ENCODE results near the gene RUNDC3A.

Gene RUNDC3A

GRCh38 chr17:44309472-44309871, 1.1 kb downstream of the RUNDC3A start:
- H3K4me3 ChIP-seq (ENCODE audit: low read depth, low read length) = no peak overlapping the region
- no peak for TF ChIP-seq CTCF (IDR thresholded peaks at IDR 0.05; ENCODE audit: low read depth, low read length)

GRCh38 chr17:44310188-44310587, 1.8 kb downstream of the RUNDC3A start:
- no peak overlapping the region for H3K4me3 ChIP-seq (ENCODE audit: low read depth, low read length)
- no peak for TF ChIP-seq CTCF (IDR thresholded peaks at IDR 0.05; ENCODE audit: low read depth, low read length)

DNA sequence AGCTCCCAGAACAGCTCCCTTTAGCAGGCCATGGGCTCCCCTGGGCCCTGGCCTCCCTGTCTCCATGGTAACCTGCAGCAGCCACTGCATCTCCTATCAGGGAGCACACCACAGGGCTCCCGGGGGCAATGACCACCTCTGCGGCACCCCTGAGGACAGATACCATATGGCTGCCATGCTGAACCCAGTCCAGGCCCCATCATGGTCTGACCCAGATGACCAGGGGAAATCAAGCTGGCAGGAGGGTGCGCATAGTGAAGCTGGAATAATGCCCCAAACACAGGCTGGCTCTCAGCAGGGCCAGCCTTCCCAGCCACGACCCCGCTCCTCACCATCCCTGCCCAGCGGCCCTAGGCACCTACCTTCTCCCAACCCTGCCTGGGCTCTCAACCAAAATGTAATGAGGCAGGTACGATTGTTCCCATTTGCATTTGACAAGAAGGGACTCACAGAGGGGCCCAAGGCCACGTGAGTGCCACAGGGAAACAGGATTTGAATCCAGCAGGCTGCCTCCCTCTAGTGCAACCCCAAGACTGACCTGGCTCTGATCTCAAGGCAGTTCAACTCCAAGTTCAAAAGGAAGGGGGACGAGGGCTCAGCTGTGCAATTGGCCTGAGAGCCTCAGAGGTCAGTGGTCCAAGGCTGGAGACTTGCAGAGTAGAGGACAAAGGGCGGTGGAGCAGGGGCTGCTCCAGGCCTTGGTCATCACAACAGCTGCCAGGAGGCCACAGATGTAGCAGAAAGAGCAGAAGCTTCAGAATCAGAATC, 2.4 kb downstream of the RUNDC3A start:
- no peak overlapping the region for H3K4me3 ChIP-seq (ENCODE audit: low read depth, low read length)
- no peak for TF ChIP-seq CTCF (IDR thresholded peaks at IDR 0.05; ENCODE audit: low read depth, low read length)

- H3K4me3 ChIP-seq (ENCODE audit: low read depth, low read length) = no peak overlapping the region
- no peak for TF ChIP-seq CTCF (IDR thresholded peaks at IDR 0.05; ENCODE audit: low read depth, low read length)
Measured at GRCh38 chr17:44311562-44312181, 3.3 kb downstream of the RUNDC3A start.

GRCh38 chr17:44312396-44313104, 4.1 kb downstream of the RUNDC3A start:
- no peak overlapping the region for H3K4me3 ChIP-seq (ENCODE audit: low read depth, low read length)
- TF ChIP-seq CTCF (IDR thresholded peaks at IDR 0.05; ENCODE audit: low read depth, low read length) = no peak

- H3K4me3 ChIP-seq (ENCODE audit: low read depth, low read length) = no peak overlapping the region
- TF ChIP-seq CTCF (IDR thresholded peaks at IDR 0.05; ENCODE audit: low read depth, low read length) = no peak
Measured at GRCh38 chr17:44314031-44314430, 5.6 kb downstream of the RUNDC3A start.

DNA sequence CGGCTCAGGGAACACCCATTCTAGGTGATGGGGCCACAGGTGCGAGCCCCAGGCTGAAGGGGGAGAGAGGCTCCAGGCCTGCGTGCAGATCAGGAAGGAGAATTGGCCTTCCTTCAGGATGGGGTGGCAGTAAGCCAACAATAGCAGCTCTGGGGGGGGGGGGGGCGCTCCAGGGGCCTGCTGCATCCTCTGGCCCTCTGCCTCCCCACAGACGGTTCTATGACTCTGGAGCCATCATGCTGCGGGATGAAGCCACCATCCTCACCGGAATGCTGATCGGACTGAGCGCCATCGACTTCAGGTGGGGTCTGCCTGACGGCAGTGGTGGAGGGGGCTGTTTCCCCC, 6.1 kb downstream of the RUNDC3A start:
- no peak overlapping the region for H3K4me3 ChIP-seq (ENCODE audit: low read depth, low read length)

More for the DNA sequence above, 6.1 kb downstream of the RUNDC3A start:
- no peak for TF ChIP-seq CTCF (IDR thresholded peaks at IDR 0.05; ENCODE audit: low read depth, low read length)

Measured in WI38 (cell line).